Measurements from ENCODE around the gene FEN1. TPM values are rescaled to one million over a fixed set of nuclear protein-coding genes. Genes with fewer than 3 reads are reported as not detected.

The FEN1 gene
- total RNA-seq, 1 donor from 2014 or later, result 15.2 TPM

DNA sequence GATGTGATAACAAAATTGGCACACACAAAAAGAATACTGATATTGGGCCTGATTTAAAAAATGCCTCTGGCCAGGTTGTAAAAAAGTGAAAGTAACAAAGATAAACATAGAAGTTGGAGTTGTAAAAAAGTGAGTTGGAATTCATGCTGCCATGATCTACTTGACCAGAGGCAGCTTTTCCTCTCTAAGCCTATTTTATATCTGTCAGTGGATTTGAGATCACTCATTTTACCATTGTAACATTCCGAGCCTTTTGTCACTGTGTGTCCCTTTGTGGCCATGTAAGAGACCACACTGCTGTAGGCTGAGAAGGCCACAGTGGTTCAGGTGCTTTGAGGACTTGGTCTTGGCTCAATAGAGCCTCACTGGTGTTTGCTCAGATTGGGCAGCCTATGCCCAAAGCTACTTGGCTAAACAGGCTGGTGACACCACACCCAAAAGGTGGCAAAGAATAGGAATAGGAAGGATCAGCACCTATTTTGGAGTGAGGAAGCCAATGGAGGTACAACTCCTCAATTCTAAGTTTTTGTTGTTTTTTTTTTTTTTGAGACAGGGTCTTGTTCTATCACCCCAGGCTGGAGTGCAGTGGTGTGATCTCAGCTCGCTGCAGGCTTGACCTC is 7.1 kb downstream of the FEN1 start:
- H3K4me3 Mint-ChIP-seq (ENCODE audit: unreplicated experiment), result no peak overlapping the region
- TF ChIP-seq, protein P1, sequence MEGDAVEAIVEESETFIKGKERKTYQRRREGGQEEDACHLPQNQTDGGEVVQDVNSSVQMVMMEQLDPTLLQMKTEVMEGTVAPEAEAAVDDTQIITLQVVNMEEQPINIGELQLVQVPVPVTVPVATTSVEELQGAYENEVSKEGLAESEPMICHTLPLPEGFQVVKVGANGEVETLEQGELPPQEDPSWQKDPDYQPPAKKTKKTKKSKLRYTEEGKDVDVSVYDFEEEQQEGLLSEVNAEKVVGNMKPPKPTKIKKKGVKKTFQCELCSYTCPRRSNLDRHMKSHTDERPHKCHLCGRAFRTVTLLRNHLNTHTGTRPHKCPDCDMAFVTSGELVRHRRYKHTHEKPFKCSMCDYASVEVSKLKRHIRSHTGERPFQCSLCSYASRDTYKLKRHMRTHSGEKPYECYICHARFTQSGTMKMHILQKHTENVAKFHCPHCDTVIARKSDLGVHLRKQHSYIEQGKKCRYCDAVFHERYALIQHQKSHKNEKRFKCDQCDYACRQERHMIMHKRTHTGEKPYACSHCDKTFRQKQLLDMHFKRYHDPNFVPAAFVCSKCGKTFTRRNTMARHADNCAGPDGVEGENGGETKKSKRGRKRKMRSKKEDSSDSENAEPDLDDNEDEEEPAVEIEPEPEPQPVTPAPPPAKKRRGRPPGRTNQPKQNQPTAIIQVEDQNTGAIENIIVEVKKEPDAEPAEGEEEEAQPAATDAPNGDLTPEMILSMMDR (IDR thresholded peaks at IDR 0.05; ENCODE audit: partially characterized antibody, unreplicated experiment), result no peak
- no peak for DNase-seq
- no peaks in the 10 kb centered on the region for H3K9me3 Mint-ChIP-seq (ENCODE audit: unreplicated experiment)
- H3K27ac Mint-ChIP-seq (ENCODE audit: unreplicated experiment), result no peak overlapping the region
- H3K4me1 Mint-ChIP-seq (ENCODE audit: low read depth, unreplicated experiment), result no peaks in the 10 kb centered on the region
- H3K36me3 Mint-ChIP-seq (ENCODE audit: unreplicated experiment), result no peaks in the 10 kb centered on the region
- H3K27me3 Mint-ChIP-seq (ENCODE audit: unreplicated experiment), result peaks cover 9% of the 10 kb centered on the region

DNA sequence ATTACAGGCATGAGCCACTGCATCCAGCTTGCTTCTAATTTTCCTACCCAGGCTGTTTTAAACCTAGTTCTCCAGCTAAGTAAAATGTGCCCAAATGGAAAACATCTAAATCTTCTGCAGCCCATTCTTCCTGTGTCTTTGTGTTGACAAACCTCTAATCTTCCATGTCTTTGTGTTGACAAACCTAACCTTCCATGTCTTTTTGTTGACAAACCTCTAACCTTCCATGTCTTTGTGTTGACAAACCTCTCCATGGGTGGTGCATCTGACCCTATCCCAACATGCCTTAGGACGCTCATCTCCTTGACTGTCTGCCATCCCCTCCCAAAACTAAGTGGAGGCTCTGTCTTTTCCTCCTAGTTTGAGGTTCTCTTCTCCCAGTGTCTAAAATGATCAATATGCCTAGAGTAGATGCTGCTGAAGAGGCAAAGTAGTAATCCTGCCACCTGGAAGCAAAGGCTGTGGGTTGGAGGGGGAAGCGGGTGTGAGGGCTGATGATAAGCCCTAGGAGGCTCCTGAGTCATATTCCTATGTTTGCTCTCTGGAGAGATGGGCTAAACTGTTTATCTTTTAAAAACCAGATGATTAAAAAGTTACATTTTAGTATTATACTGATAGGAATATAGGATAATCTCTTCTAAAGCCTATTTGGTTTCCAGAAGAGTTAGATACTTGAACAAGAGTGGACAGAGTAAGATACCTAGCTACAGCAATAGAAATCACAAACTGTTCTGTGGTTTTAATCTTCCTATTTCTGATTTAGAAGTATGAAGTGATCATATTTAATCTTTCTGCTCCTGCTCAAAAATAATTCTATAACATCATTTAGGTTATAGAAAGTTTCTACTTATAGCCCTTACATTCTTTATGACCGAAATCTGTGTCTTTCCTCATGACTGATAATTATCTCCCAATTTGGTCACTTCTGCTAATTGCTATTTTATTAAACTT is 7.9 kb downstream of the FEN1 start:
- H3K27ac Mint-ChIP-seq (ENCODE audit: unreplicated experiment), result no peak overlapping the region
- H3K27me3 Mint-ChIP-seq (ENCODE audit: unreplicated experiment), result peaks cover 9% of the 10 kb centered on the region
- DNase-seq, result no peak
- H3K4me3 Mint-ChIP-seq (ENCODE audit: unreplicated experiment), result no peak overlapping the region
- H3K4me1 Mint-ChIP-seq (ENCODE audit: low read depth, unreplicated experiment), result no peaks in the 10 kb centered on the region
- H3K9me3 Mint-ChIP-seq (ENCODE audit: unreplicated experiment), result no peaks in the 10 kb centered on the region
- no peaks in the 10 kb centered on the region for H3K36me3 Mint-ChIP-seq (ENCODE audit: unreplicated experiment)
- TF ChIP-seq, protein P1 (IDR thresholded peaks at IDR 0.05; ENCODE audit: partially characterized antibody, unreplicated experiment), result no peak

DNA sequence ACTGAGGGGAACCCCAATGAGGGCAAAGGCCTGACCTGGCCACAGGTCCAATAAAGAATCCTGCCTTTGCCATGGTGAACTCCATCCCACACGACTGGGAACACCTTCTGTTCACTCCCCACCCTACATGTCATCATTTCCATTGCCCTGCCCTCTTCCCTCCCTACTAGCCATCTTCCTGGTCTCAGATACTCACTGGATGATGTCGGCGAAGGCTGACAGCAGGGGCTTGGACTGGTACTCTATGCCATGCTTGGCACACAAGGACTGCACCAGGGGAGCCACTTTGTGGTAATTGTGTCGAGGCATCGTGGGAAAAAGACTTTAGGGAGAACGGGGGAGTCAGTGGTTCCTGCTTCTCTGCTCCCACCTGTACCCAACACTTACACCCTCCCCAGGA is 9.9 kb downstream of the FEN1 start:
- TF ChIP-seq, protein P1 (IDR thresholded peaks at IDR 0.05; ENCODE audit: partially characterized antibody, unreplicated experiment), result no peak
- DNase-seq, result no peak
- H3K27ac Mint-ChIP-seq (ENCODE audit: unreplicated experiment), result no peak overlapping the region
- H3K9me3 Mint-ChIP-seq (ENCODE audit: unreplicated experiment), result no peaks in the 10 kb centered on the region
- no peaks in the 10 kb centered on the region for H3K4me1 Mint-ChIP-seq (ENCODE audit: low read depth, unreplicated experiment)
- peaks cover 9% of the 10 kb centered on the region for H3K27me3 Mint-ChIP-seq (ENCODE audit: unreplicated experiment)
- H3K4me3 Mint-ChIP-seq (ENCODE audit: unreplicated experiment), result no peak overlapping the region
- H3K36me3 Mint-ChIP-seq (ENCODE audit: unreplicated experiment), result no peaks in the 10 kb centered on the region

DNA sequence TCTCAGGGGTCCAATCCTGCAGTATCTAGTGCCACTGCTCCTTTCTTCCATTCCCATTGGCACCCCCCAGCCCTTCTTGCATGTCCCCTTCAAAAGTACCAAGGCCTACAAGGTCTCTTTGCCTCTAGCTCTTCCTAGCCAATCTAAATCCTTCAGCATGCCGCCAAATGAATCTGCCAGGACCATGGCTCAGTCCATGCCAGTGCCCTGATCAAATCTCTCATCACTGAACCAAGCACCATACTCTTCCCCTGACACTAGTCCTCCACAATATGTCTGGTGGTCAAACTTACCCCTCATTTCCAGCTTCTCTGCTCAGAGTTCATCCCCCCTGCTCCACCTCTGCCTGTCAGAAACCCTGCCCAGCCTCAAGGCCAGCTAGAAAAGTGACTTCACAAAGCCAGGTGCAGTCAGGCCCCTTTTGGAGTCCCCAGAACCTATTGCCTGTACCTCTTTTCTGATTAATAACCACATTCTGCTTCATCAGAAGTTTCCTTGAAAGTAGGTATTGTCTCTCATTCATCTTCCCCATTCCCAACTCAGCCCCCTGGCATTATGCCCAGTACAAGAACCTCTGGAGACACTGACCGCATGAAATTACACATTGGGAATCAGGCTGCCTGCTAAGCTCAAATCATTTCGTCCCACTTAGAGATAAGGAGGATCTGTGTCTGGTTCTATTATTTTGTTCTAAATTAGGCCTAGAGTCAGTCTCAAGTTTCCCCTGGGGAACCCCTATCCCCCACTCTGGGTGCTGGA is 11.4 kb downstream of the FEN1 start:
- Mint-ChIP-seq H3K27ac (ENCODE audit: unreplicated experiment) (no peak overlapping the region), H3K36me3 (ENCODE audit: unreplicated experiment) (no peaks in the 10 kb centered on the region), H3K4me3 (ENCODE audit: unreplicated experiment) (no peak overlapping the region), H3K4me1 (ENCODE audit: low read depth, unreplicated experiment) (no peaks in the 10 kb centered on the region), H3K27me3 (ENCODE audit: unreplicated experiment) (peaks cover 9% of the 10 kb centered on the region), H3K9me3 (ENCODE audit: unreplicated experiment) (no peaks in the 10 kb centered on the region)
- no peak for DNase-seq
- TF ChIP-seq, protein P1 (IDR thresholded peaks at IDR 0.05; ENCODE audit: partially characterized antibody, unreplicated experiment), result no peak

Data from glutamatergic neuron (in vitro differentiated cells).